ENCODE results near the gene PLXNA2. TPM values are rescaled to one million over a fixed set of nuclear protein-coding genes. Genes with fewer than 3 reads are reported as not detected.
A peak's percentile ranks its signal among the peaks of the same experiment; 100 is the strongest.

PLXNA2 gene
- total RNA-seq, 1 donor from 2014 or later = 9.0 TPM

GRCh38 chr1:208254862-208255261 is 10.7 kb upstream of the PLXNA2 start:
- DNase-seq (ENCODE audit: low read depth) (peak; percentile 36), FAIRE-seq (no peak)
- Histone ChIP-seq H3K36me3 (ENCODE audit: control insufficient read depth, insufficient read depth, low read length) (no peaks in the 10 kb centered on the region), H3K27me3 (ENCODE audit: control insufficient read depth, insufficient read depth, low read length) (peaks cover 4% of the 10 kb centered on the region), H3K4me3 (ENCODE audit: low read depth, low read length) (no peak overlapping the region)
- TF ChIP-seq, protein P1, sequence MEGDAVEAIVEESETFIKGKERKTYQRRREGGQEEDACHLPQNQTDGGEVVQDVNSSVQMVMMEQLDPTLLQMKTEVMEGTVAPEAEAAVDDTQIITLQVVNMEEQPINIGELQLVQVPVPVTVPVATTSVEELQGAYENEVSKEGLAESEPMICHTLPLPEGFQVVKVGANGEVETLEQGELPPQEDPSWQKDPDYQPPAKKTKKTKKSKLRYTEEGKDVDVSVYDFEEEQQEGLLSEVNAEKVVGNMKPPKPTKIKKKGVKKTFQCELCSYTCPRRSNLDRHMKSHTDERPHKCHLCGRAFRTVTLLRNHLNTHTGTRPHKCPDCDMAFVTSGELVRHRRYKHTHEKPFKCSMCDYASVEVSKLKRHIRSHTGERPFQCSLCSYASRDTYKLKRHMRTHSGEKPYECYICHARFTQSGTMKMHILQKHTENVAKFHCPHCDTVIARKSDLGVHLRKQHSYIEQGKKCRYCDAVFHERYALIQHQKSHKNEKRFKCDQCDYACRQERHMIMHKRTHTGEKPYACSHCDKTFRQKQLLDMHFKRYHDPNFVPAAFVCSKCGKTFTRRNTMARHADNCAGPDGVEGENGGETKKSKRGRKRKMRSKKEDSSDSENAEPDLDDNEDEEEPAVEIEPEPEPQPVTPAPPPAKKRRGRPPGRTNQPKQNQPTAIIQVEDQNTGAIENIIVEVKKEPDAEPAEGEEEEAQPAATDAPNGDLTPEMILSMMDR (IDR thresholded peaks at IDR 0.05; ENCODE audit: insufficient read depth, low read length, severe bottlenecking) = no peak

- Histone ChIP-seq H3K27me3 (ENCODE audit: control insufficient read depth, insufficient read depth, low read length) (peaks cover 4% of the 10 kb centered on the region), H3K4me3 (ENCODE audit: low read depth, low read length) (no peak overlapping the region), H3K36me3 (ENCODE audit: control insufficient read depth, insufficient read depth, low read length) (no peaks in the 10 kb centered on the region)
- DNase-seq (ENCODE audit: low read depth) (no peak), FAIRE-seq (no peak)
- TF ChIP-seq, protein P1 (IDR thresholded peaks at IDR 0.05; ENCODE audit: insufficient read depth, low read length, severe bottlenecking) = no peak
Observed at GRCh38 chr1:208254376-208254775, 10.2 kb upstream of the PLXNA2 start.

GRCh38 chr1:208252836-208253576 is 8.8 kb upstream of the PLXNA2 start:
- TF ChIP-seq, protein P1 (IDR thresholded peaks at IDR 0.05; ENCODE audit: insufficient read depth, low read length, severe bottlenecking) = no peak
- peaks cover 2% of the 10 kb centered on the region for H3K27me3 ChIP-seq (ENCODE audit: control insufficient read depth, insufficient read depth, low read length)
- no peak for FAIRE-seq

GRCh38 chr1:208251911-208252835 is 8.0 kb upstream of the PLXNA2 start:
- Histone ChIP-seq H3K36me3 (ENCODE audit: control insufficient read depth, insufficient read depth, low read length) (no peaks in the 10 kb centered on the region), H3K27me3 (ENCODE audit: control insufficient read depth, insufficient read depth, low read length) (peaks cover 2% of the 10 kb centered on the region), H3K4me3 (ENCODE audit: low read depth, low read length) (no peak overlapping the region)
- DNase-seq (ENCODE audit: low read depth) = no peak
- FAIRE-seq = no peak
- TF ChIP-seq, protein P1 (IDR thresholded peaks at IDR 0.05; ENCODE audit: insufficient read depth, low read length, severe bottlenecking) = peak; percentile 50

More at GRCh38 chr1:208252836-208253576, 8.8 kb upstream of the PLXNA2 start:
- Histone ChIP-seq H3K36me3 (ENCODE audit: control insufficient read depth, insufficient read depth, low read length) (no peaks in the 10 kb centered on the region), H3K4me3 (ENCODE audit: low read depth, low read length) (no peak overlapping the region)
- no peak for DNase-seq (ENCODE audit: low read depth)

- H3K36me3 ChIP-seq (ENCODE audit: control insufficient read depth, insufficient read depth, low read length) = no peaks in the 10 kb centered on the region
- FAIRE-seq = no peak
- TF ChIP-seq, protein P1 (IDR thresholded peaks at IDR 0.05; ENCODE audit: insufficient read depth, low read length, severe bottlenecking) = no peak
Observed at GRCh38 chr1:208251015-208251414, 6.8 kb upstream of the PLXNA2 start.

More at GRCh38 chr1:208251015-208251414, 6.8 kb upstream of the PLXNA2 start:
- H3K4me3 ChIP-seq (ENCODE audit: low read depth, low read length) = no peak overlapping the region
- no peak for DNase-seq (ENCODE audit: low read depth)
- H3K27me3 ChIP-seq (ENCODE audit: control insufficient read depth, insufficient read depth, low read length) = peaks cover 2% of the 10 kb centered on the region

All from bronchial epithelial cell (primary cell).